Measurements from ENCODE around the gene RABGAP1L.

The RABGAP1L gene

DNA sequence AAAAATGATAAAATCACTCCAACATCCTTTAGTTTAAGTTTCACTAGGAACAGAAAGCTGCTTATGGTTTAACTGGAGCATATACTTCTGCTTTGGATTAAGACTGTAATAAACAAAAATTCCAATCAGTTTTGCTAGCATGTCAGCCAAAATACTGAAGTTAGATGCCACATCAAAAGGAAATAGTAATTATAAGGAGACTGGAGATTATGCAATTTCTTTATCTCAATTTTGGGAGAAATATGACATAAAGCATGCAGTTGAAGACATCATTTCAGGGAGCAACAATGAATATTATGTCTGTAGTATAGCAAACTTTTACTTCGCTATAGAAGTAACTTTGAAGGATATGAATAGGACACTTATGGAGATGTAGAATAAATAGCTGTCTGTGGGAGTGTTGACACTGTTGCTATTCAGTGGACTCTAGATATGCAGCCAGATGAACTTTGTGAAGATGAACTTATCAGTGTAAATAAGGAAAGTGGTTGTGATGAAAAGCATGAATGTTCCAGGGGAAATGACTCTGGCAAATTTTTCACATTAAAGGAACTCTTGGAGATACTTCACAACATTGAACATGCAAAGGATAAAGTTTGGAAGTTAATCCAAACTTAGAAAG lies 107.8 kb downstream of the RABGAP1L start:
- no peak overlapping the region for H3K27ac ChIP-seq
- no peak for TF ChIP-seq ZFX (IDR thresholded peaks at IDR 0.05)

DNA sequence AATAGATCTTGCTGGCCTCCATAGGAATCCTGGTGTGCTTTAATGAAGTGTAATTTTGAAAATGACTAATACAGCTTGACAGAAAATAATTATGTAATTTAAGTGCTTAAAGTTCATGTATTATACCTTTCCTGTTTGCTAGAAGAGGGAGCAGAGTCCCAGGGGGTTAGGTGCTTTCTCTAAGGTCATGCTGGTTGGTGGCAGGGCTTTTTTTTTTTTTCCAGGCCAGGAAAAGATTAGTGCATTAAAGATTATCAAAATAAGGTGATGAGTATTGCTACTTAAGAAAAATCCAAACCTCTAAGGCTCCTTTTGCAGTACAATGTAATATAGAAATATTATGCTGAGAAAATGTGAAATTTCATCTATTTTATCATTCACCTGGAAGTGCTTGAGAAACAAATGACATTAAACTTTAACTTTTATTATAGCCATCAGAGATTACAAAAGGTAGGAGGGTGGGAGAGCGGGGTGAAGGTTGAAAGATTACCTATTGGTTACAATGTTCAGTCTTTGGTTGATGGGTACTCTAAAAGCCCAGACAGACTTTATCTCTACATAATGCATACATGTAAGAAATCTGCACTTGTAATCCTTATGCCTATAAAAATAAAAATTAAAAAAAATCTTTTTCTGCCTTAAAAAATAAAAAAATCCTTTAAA lies 110.8 kb downstream of the RABGAP1L start:
- TF ChIP-seq ZFX (IDR thresholded peaks at IDR 0.05) = no peak
- TF ChIP-seq, protein P1, sequence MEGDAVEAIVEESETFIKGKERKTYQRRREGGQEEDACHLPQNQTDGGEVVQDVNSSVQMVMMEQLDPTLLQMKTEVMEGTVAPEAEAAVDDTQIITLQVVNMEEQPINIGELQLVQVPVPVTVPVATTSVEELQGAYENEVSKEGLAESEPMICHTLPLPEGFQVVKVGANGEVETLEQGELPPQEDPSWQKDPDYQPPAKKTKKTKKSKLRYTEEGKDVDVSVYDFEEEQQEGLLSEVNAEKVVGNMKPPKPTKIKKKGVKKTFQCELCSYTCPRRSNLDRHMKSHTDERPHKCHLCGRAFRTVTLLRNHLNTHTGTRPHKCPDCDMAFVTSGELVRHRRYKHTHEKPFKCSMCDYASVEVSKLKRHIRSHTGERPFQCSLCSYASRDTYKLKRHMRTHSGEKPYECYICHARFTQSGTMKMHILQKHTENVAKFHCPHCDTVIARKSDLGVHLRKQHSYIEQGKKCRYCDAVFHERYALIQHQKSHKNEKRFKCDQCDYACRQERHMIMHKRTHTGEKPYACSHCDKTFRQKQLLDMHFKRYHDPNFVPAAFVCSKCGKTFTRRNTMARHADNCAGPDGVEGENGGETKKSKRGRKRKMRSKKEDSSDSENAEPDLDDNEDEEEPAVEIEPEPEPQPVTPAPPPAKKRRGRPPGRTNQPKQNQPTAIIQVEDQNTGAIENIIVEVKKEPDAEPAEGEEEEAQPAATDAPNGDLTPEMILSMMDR (conservative IDR thresholded peaks at IDR 0.05) = no peak
- H3K27ac ChIP-seq = no peak overlapping the region

DNA sequence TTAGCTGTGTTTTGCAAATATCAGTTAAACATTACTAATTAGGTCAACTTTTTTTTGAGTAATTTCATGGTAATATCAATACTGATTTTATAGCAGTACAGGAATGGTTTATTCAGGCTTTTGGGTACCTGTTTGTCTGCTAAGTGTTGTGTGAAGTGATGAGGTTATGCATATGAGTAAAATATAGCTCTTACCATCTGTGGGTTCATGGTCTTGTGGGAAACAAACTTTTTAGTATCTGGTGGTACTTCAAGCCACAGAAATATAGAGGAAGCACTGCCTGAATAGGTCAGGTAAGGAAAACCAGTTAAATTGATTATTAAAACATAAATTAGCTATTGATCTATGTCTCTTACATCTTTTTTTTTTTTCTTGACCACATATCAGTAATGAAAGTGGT lies 113.9 kb downstream of the RABGAP1L start:
- TF ChIP-seq ZFX (IDR thresholded peaks at IDR 0.05) = no peak
- TF ChIP-seq, protein P1 (conservative IDR thresholded peaks at IDR 0.05) = no peak
- H3K27ac ChIP-seq = no peak overlapping the region

DNA sequence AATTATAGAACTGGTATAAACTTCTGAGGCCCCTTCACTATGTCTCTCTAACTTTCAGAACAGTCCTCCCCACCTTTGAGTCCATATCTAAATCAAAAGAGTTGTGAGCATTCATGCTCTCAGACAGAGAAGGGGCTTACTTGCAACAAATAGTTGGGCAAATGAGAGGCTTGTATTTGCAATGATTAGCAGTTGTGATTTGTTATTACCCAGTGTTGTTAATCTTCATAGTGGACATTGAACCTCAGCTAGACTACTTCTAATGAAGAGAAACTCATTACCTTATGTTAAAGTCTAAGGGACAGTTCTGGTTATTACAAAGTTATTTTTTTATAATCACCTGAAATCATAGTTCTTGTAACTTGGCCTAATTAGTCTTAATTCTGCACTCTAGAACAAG lies 114.5 kb downstream of the RABGAP1L start:
- TF ChIP-seq, protein P1 (conservative IDR thresholded peaks at IDR 0.05) = no peak
- no peak for TF ChIP-seq ZFX (IDR thresholded peaks at IDR 0.05)
- H3K27ac ChIP-seq = no peak overlapping the region

DNA sequence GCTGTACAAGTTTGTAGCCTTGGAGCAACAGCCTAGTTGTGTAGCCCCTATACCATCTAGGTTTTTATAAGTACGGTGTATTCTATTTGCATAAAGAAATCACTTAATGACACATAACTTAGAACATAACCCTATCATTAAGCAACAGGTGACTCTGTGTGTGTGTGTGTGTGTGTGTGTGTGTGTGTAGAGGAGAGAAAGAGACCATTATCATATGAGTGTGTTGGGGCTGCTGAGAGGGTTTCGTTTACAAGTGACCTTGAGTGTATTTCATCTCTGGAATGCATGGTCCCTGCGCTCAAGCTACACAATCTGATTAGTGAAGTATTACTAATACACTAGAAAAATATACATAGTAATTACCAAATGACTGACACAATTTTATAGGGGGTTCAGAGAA lies 115.1 kb downstream of the RABGAP1L start:
- TF ChIP-seq, protein P1 (conservative IDR thresholded peaks at IDR 0.05) = no peak
- no peak for TF ChIP-seq ZFX (IDR thresholded peaks at IDR 0.05)

DNA sequence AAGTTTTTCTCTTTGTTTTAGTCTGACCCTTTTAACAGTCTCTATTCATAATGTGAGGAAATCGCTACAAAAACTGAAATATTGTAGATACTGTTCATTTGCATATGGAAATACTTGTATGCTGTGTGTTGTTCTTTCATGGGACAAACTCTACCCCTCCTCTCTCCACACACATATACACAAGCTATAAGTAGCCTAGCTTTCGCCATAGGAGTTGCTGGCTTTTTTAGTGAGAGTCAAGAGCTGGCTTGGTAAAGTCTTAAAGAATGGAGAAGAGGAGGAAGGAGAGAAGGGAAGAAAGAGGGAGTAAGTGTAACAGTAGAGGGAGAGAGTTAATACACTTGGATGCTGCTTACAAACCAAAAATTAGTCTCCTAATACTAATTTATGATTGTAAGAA lies 115.6 kb downstream of the RABGAP1L start:
- TF ChIP-seq, protein P1 (conservative IDR thresholded peaks at IDR 0.05) = no peak
- no peak for TF ChIP-seq ZFX (IDR thresholded peaks at IDR 0.05)

More for the DNA sequence above, 115.1 kb downstream of the RABGAP1L start:
- no peak overlapping the region for H3K27ac ChIP-seq

DNA sequence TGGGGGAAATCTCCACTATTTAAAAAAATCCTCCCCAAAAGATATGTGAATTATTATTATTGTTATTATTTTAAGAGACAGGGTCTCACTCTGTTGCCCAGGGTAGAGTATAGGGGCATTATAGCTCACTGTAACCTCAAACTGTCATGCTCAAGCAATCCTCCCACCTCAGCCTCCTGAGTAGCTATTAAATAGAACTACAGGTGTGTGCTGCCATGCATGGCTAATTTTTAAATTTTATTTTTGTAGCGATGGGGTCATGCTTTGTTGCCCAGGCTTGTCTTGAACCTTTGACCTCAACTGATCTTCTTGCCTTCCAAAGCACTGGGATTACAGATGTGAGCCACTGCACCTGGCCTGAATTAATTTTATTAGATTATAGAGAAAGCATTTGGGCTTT lies 116.8 kb downstream of the RABGAP1L start:
- TF ChIP-seq, protein P1 (conservative IDR thresholded peaks at IDR 0.05) = no peak
- no peak for TF ChIP-seq ZFX (IDR thresholded peaks at IDR 0.05)
- no peak overlapping the region for H3K27ac ChIP-seq

More for the DNA sequence above, 115.6 kb downstream of the RABGAP1L start:
- no peak overlapping the region for H3K27ac ChIP-seq

DNA sequence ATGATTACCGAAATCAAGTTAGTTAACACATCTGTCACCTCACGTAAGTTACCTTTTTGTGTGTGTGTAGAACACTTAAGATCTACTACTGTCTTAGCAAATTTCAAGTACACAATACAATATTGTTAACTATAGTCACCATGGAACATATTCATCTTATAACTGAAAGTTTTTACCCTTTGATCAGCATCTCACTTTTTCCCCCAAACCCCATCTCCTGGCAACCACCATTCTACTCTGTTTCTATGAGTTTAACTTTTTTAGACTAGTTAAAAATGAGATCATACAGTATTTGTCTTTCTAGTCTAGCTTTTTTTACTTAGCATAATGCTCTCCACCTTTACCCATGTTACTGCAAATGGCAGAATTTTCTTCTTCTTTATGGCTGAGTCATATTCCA lies 124.7 kb downstream of the RABGAP1L start:
- no peak overlapping the region for H3K27ac ChIP-seq
- no peak for TF ChIP-seq ZFX (IDR thresholded peaks at IDR 0.05)
- TF ChIP-seq, protein P1 (conservative IDR thresholded peaks at IDR 0.05) = no peak

Measured in C4-2B (cell line).